GM12865 (cell line): ENCODE data around the gene ST6GALNAC4.

ENCODE experiments used
- DNase-seq: peaks from one replicate; pipeline ENCODE4 v3.0.0; 2010; ENCODE audit warnings: low read depth
- H3K4me3 ChIP-seq: 2 replicates; pipeline ENCODE4 v1.5.1; 2011; ENCODE audit warnings: mild to moderate bottlenecking, low read depth, low read length, control low read depth
- TF ChIP-seq, protein P1 (sequence below): IDR thresholded peaks from 2 replicates; pipeline ENCODE4 v1.5.1; 2011; ENCODE audit warnings: low read length, control low read depth, low read depth, inconsistent platforms; ENCODE audit not compliant: insufficient read depth; ENCODE audit errors: missing control alignments

The ST6GALNAC4 gene

DNA sequence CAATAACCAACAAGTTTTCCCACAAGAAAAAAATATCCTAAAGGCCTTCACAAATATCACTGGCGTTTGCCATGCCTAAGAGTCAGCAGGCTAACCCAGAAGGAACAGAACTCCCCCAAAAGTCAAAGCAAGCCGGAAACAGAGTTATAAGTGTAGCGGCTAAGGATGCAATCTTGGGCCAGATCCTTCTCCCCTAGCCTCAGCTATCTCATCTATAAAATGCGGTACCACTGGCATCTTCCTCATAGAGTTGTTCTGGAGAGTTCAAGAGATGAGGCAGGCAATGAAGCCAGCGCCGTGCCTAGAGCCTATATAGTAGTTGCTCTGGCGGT, 20.2 kb upstream of the ST6GALNAC4 start:
- DNase-seq: no peak
- TF ChIP-seq, protein P1, sequence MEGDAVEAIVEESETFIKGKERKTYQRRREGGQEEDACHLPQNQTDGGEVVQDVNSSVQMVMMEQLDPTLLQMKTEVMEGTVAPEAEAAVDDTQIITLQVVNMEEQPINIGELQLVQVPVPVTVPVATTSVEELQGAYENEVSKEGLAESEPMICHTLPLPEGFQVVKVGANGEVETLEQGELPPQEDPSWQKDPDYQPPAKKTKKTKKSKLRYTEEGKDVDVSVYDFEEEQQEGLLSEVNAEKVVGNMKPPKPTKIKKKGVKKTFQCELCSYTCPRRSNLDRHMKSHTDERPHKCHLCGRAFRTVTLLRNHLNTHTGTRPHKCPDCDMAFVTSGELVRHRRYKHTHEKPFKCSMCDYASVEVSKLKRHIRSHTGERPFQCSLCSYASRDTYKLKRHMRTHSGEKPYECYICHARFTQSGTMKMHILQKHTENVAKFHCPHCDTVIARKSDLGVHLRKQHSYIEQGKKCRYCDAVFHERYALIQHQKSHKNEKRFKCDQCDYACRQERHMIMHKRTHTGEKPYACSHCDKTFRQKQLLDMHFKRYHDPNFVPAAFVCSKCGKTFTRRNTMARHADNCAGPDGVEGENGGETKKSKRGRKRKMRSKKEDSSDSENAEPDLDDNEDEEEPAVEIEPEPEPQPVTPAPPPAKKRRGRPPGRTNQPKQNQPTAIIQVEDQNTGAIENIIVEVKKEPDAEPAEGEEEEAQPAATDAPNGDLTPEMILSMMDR: no peak
- peak overlapping the region; percentile 71 for H3K4me3 ChIP-seq

DNA sequence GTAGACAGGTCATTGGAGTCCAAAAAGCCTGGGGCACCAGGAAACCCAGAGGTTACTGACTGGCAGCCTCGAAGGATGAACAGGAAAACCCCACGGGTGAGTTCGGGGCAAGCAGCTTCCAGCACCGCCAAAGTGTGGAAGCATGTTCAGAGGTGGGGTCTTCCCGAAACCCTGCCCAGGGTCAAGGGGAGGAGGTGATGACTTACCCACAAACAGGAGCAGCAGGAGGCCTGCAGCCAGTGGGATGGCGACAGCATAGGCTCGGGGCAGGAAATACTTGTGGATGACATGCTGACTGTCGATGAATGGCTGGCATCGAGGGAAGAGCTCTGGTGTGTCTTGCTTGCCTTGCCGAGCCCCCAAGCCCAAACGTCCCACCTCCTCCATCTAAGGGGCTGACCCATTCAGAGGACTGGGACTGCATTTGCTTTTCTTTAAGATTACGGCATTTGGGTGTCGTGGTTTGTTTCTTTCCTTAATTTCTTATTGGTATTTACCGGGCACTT, 19.6 kb upstream of the ST6GALNAC4 start:
- TF ChIP-seq, protein P1: no peak
- peak overlapping the region; percentile 71 for H3K4me3 ChIP-seq
- no peak for DNase-seq

DNA sequence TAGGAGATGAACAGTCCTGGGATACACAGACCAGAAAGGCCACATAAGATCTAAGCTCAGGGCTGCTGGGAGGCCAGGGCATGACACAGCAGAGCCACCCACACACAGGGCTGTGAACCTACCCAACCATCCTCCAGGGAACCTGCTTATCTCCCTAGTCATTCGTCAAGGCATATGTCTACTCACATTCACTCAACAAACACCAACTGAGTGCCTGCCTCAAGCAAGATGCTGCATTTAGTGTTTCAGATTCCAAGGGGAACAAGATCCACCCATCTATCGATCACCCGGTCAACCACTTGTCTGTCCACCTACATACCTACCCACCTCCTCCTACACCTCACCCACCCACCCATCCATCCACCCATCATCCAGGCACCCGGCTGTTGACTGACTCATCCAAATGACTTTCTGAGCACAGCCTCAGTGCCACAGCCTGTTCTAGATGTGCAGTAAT, 19.0 kb upstream of the ST6GALNAC4 start:
- no peak for DNase-seq
- TF ChIP-seq, protein P1: no peak
- peak overlapping the region; percentile 71 for H3K4me3 ChIP-seq

DNA sequence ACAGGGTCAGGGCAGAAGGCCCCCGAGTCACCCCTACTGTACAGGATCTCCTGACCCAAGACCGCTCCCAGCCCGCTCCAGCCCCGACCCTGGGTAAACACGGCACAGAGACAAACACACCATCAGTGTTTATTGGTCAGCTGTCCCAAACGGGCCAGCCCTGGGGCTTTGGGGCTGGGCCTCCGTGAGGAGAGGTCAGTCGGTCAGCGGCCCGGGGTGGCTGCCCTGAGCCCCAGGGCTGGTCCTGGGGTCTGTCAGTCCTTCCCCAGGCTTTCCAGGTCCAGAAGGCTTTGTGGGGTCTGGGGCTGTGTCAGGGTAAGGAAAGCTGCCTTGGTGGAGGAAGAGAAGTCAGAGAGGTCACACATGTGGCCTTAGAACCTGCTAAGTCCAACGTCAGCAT, 18.1 kb upstream of the ST6GALNAC4 start:
- TF ChIP-seq, protein P1: no peak
- no peak for DNase-seq
- H3K4me3 ChIP-seq: no peak overlapping the region

DNA sequence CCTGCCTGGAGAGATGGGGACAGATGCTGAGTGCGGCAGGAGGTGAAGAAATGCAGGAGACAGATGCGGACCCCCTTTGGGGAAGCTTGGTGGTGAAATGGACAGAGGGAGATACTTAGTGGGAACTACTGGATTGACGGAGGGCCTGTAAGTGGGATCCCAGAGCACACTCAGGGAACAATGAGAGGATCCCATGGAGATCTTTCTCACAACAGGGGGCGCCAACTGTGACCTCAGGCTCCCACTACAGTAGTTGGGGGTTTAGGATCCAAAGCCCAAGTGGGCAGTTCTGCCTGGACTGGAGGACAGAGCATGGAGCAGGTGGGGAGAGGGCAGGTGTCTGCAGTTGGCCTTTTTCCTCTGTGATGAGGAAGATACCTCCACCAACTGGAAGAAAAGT, 17.4 kb upstream of the ST6GALNAC4 start:
- TF ChIP-seq, protein P1: no peak
- H3K4me3 ChIP-seq: no peak overlapping the region
- DNase-seq: no peak

DNA sequence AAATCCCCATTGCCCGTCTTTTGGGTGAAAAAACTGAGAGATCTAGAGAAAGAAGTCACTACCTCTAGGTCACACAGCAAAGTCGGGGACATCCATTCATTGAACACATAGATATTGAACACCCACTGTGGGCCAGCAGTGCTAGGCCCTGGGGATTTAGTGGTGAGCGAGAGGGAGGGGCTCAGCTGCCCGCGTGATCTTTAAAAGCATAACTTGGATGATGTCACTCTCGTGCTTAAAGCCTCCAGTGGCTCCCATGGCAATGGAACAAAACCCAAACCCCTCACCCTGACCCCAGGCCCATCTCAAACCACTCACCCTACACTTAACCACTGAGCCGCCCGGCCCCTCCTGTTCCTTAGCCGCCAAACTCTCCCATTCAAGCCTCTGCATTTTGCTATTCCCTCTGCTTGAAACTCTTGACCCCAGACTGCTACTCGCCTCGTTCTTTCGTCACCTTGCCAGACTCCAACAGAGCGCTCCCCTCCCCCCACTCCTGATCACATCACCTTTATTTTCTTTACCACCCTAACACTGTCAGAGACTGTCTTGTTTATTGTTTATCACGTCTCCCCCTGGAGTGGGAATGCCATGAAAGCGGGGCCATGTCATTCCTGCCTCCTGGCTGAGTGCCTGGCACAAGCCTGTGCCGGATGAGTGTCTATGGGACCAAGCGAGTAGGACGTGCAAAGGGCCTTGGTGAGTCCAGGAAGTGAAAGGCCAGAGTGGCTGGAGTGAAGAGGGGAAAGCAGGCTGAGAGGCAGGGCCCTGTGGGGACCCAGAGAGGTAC, 14.4 kb upstream of the ST6GALNAC4 start:
- H3K4me3 ChIP-seq: peak overlapping the region; percentile 52
- TF ChIP-seq, protein P1: no peak
- peak; percentile 40 for DNase-seq
